IMR-90 (cell line): ENCODE results near the gene FBXL5. TPM values are rescaled to one million over a fixed set of nuclear protein-coding genes. Genes with fewer than 3 reads are reported as not detected.

Source experiments
- ATAC-seq: fragments of 200-7000 bp; cut with Tn5 transposase; 2 replicates; pipeline ENCODE4 v1.9.1; 2020; ENCODE audit warnings: low read depth, mild to moderate bottlenecking, moderate library complexity
- BruUV-seq: library from RNA; stranded (reverse); fragments of 400-500 nt; replicated peaks from 2 replicates; lab custom pipeline; 2021; lab: Mats Ljungman, UMichigan
- CTCF ChIA-PET: fragments of 300-600 bp; formaldehyde crosslinking; extraction: SDS; loops from one replicate; lab custom pipeline; 2021; ENCODE audit warnings: antibody characterized with exemption; lab: Yijun Ruan, JAX
- POLR2A ChIA-PET: fragments of 300-600 bp; sonication (Branson Sonifier 250); formaldehyde crosslinking; loops from one replicate; lab custom pipeline; 2022; ENCODE audit warnings: antibody characterized with exemption; ENCODE audit not compliant: unreplicated experiment; lab: Charles Lee
- DNase-seq: peaks from one replicate; pipeline ENCODE4 v3.0.0; 2013
- H2AFZ ChIP-seq: replicated peaks from 2 replicates; pipeline ENCODE3; 2013; ENCODE audit warnings: low read length, mild to moderate bottlenecking; ENCODE audit not compliant: poor library complexity
- H2AK5ac ChIP-seq: 2 replicates; pipeline ENCODE4 v1.6.1; 2013; ENCODE audit warnings: low read depth, low read length, inconsistent platforms
- H2AK9ac ChIP-seq: replicated peaks from 2 replicates; pipeline ENCODE3; 2013; ENCODE audit warnings: mild to moderate bottlenecking, low read depth, low read length, moderate library complexity; ENCODE audit not compliant: poor library complexity
- H2BK120ac ChIP-seq: 2 replicates; pipeline ENCODE4 v1.6.1; 2013; ENCODE audit warnings: low read depth, low read length, inconsistent platforms
- H2BK15ac ChIP-seq: 3 replicates; pipeline ENCODE4 v1.6.1; 2013; ENCODE audit warnings: low read depth, low read length, inconsistent platforms
- H2BK20ac ChIP-seq: 2 replicates; pipeline ENCODE4 v1.6.1; 2013; ENCODE audit warnings: low read depth, mild to moderate bottlenecking, inconsistent platforms, low read length, moderate library complexity
- H2BK5ac ChIP-seq: 2 replicates; pipeline ENCODE4 v1.6.1; 2013; ENCODE audit warnings: mild to moderate bottlenecking, low read depth, low read length, inconsistent platforms; ENCODE audit not compliant: poor library complexity, severe bottlenecking
- H3K14ac ChIP-seq: replicated peaks from 2 replicates; pipeline ENCODE4 v1.6.1; 2013; ENCODE audit warnings: low read depth, low read length, inconsistent platforms
- H3K18ac ChIP-seq: 2 replicates; pipeline ENCODE4 v1.6.1; 2013; ENCODE audit warnings: low read depth, low read length, control low read depth
- H3K23ac ChIP-seq: 2 replicates; pipeline ENCODE4 v1.6.1; 2013; ENCODE audit warnings: low read depth, low read length, inconsistent platforms
- H3K27ac ChIP-seq: 2 replicates; pipeline ENCODE4 v1.5.1; 2013; ENCODE audit warnings: mild to moderate bottlenecking, control low read depth, low read length; ENCODE audit not compliant: insufficient read depth
- H3K27me3 ChIP-seq: 2 replicates; pipeline ENCODE4 v1.6.1; 2013; ENCODE audit warnings: low read length; ENCODE audit not compliant: control insufficient read depth, insufficient read depth
- H3K36me3 ChIP-seq: 2 replicates; pipeline ENCODE4 v1.6.1; 2013; ENCODE audit warnings: low read length, mixed read lengths; ENCODE audit not compliant: control insufficient read depth, insufficient read depth
- H3K4ac ChIP-seq: 2 replicates; pipeline ENCODE4 v1.6.1; 2013; ENCODE audit warnings: low read depth, low read length, inconsistent platforms
- H3K4me1 ChIP-seq: 2 replicates; pipeline ENCODE4 v1.6.1; 2013; ENCODE audit warnings: low read length, mixed read lengths; ENCODE audit not compliant: control insufficient read depth, insufficient read depth
- H3K4me2 ChIP-seq: 2 replicates; pipeline ENCODE4 v1.6.1; 2013; ENCODE audit warnings: low read depth, mild to moderate bottlenecking, control low read depth, low read length, moderate library complexity
- H3K4me3 ChIP-seq: 2 replicates; pipeline ENCODE4 v1.5.1; 2013; ENCODE audit warnings: low read depth, mild to moderate bottlenecking, control low read depth, low read length, moderate library complexity; ENCODE audit not compliant: insufficient read depth
- H3K56ac ChIP-seq: 2 replicates; pipeline ENCODE4 v1.6.1; 2013; ENCODE audit warnings: low read length, inconsistent platforms; ENCODE audit not compliant: insufficient read depth; ENCODE audit errors: extremely low read depth
- H3K79me1 ChIP-seq, 2 experiments: 2 replicates each; pipeline ENCODE4 v1.6.1; 2013; ENCODE audit warnings: low read length in 2 of 2, inconsistent platforms in 1 of 2, low read depth in 1 of 2
- H3K9ac ChIP-seq: 2 replicates; pipeline ENCODE4 v1.6.1; 2013; ENCODE audit warnings: low read depth, low read length, control low read depth
- H3K9me1 ChIP-seq: 2 replicates; pipeline ENCODE4 v1.6.1; 2013; ENCODE audit warnings: low read length, inconsistent platforms; ENCODE audit not compliant: insufficient read depth
- H3K9me3 ChIP-seq: 2 replicates; pipeline ENCODE4 v1.6.1; 2013; ENCODE audit warnings: low read length; ENCODE audit not compliant: control insufficient read depth, insufficient read depth
- H4K20me1 ChIP-seq: 2 replicates; pipeline ENCODE4 v1.6.1; 2013; ENCODE audit warnings: low read length, inconsistent platforms; ENCODE audit not compliant: insufficient read depth
- H4K5ac ChIP-seq: 2 replicates; pipeline ENCODE4 v1.6.1; 2013; ENCODE audit warnings: mild to moderate bottlenecking, low read depth, low read length, control low read depth
- H4K8ac ChIP-seq, 2 experiments: 2 replicates each; pipeline ENCODE4 v1.6.1; 2013; ENCODE audit warnings: low read depth in 2 of 2, low read length in 2 of 2, control low read depth in 1 of 2, inconsistent platforms in 1 of 2
- H4K91ac ChIP-seq: 2 replicates; pipeline ENCODE4 v1.6.1; 2013; ENCODE audit warnings: low read depth, low read length, inconsistent platforms; ENCODE audit not compliant: insufficient read depth
- BHLHE40 ChIP-seq: fragments of 150-350 bp; IDR thresholded peaks from 2 replicates; pipeline ENCODE4 v1.6.1; 2016; ENCODE audit warnings: mild to moderate bottlenecking, low read depth, low read length
- FOS ChIP-seq: fragments of 150-350 bp; IDR thresholded peaks from 2 replicates; pipeline ENCODE4 v1.6.1; 2016; ENCODE audit warnings: low read depth, low read length
- RAD21 ChIP-seq: IDR thresholded peaks from 2 replicates; pipeline ENCODE4 v1.6.1; 2012; ENCODE audit warnings: low read length, improper control_type of control experiment
- SMC3 ChIP-seq: fragments of 150-350 bp; IDR thresholded peaks from 2 replicates; pipeline ENCODE4 v1.6.1; 2016; ENCODE audit warnings: low read depth, mild to moderate bottlenecking, antibody characterized with exemption, low read length, moderate library complexity
- WGBS, 2 experiments: methylation state at CpG; one replicate each; pipeline versions ENCODE4 v1.1.5 to v1.1.7; 2013; ENCODE audit warnings: missing lambda C conversion rate in 2 of 2; ENCODE audit not compliant: insufficient read length in 1 of 2; ENCODE audit errors: extremely low coverage in 2 of 2; 5-methylcytosine and 5-hydroxymethylcytosine counted together
- dilution Hi-C: fragments of 300-500 bp; cut with HindIII; formaldehyde crosslinking; loops from one replicate; pipeline ENCODE4 v1.14.3; 2018; ENCODE audit warnings: low sequenced_read_pairs; ENCODE audit not compliant: unreplicated experiment
- in situ Hi-C: fragments of 300-500 bp; cut with MboI; formaldehyde crosslinking; loops from 3 replicates; pipeline ENCODE4 v1.14.3; 2019; ENCODE audit warnings: low sequenced_read_pairs, inconsistent platforms, mixed read lengths
- intact Hi-C: fragments of 100-400 bp; cut with micrococcal nuclease; formaldehyde crosslinking; loops from 2 replicates; pipeline ENCODE4 v1.10.0; 2022
- polyA plus RNA-seq, 3 experiments: library from polyadenylated mRNA; depleted of rRNA; stranded (reverse); fragments of >200 nt; gene quantifications; 2 replicates each; pipeline ENCODE4 v1.2.3, GENCODE V29; 2012; ENCODE audit warnings: low replicate concordance in 1 of 3
- total RNA-seq: library from RNA; depleted of rRNA; stranded (reverse); fragments of >200 nt; gene quantifications from 2 replicates; pipeline ENCODE4 v1.2.3, GENCODE V29; 2012

The FBXL5 gene
- total and polyA plus RNA-seq, 2 of the 4 experiments (the other 2 are of a cell fraction), result 20.3 to 62.6 TPM

GRCh38 chr4:15674926-15675325, 19.8 kb upstream of the FBXL5 start:
- TF ChIP-seq FOS (no peak), BHLHE40 (no peak), SMC3 (no peak), RAD21 (no peak)
- intact Hi-C loops (no loop called here), in situ Hi-C loops (loop anchor here (25.0 kb wide), 1 partner anchor 663 kb away; the partner anchor contains the start of gene CPEB2), dilution Hi-C loops (no loop called here)
- no peak overlapping the region for H2BK120ac ChIP-seq
- H2AK5ac ChIP-seq, result no peak overlapping the region
- no peaks in the 10 kb centered on the region for H3K27me3 ChIP-seq
- H3K18ac ChIP-seq, result no peak overlapping the region
- H3K9me1 ChIP-seq, result peaks cover 7% of the 10 kb centered on the region
- H2AFZ ChIP-seq, result no peak overlapping the region
- H2BK15ac ChIP-seq, result no peak overlapping the region
- H4K91ac ChIP-seq, result no peak overlapping the region
- H3K9me3 ChIP-seq, result no peaks in the 10 kb centered on the region
- no peak overlapping the region for H3K4ac ChIP-seq
- H3K79me1 ChIP-seq, result peaks cover 10 to 32% of the 10 kb centered on the region in 2 experiments
- no peak overlapping the region for H3K56ac ChIP-seq
- no peak overlapping the region for H2AK9ac ChIP-seq
- ChIA-PET POLR2A (no interaction called here), CTCF (no interaction called here)
- H2BK5ac ChIP-seq, result no peak overlapping the region
- H3K4me2 ChIP-seq, result no peak overlapping the region
- WGBS, 2 experiments, result no CpG with 5 or more reads among the region's 4 CpGs
- ATAC-seq, result no peak
- no peak overlapping the region for H3K4me3 ChIP-seq
- no peaks in the 10 kb centered on the region for H4K20me1 ChIP-seq
- peak overlapping the region; percentile 61; the same call in 1 of the 2 replicates for H4K5ac ChIP-seq
- no peak overlapping the region for H3K14ac ChIP-seq
- H3K9ac ChIP-seq, result no peak overlapping the region
- BruUV-seq, result no TSS peak
- peaks cover 6% of the 10 kb centered on the region for H3K4me1 ChIP-seq
- H3K27ac ChIP-seq, result no peak overlapping the region
- DNase-seq, result no peak
- H3K36me3 ChIP-seq, result 0 out of 2 replicates have a peak, but pooled peaks cover 2% of the 10 kb centered on the region
- no peak overlapping the region for H4K8ac ChIP-seq
- H3K23ac ChIP-seq, result no peak overlapping the region
- H2BK20ac ChIP-seq, result no peak overlapping the region
